Mesothelial cell of epicardium (in vitro differentiated cells): ENCODE measurements around the gene DACH2. TPM values are rescaled to one million over a fixed set of nuclear protein-coding genes. Genes with fewer than 3 reads are reported as not detected.

Experiments used
- DNase-seq, 2 experiments: peaks; one replicate each; pipeline ENCODE4 v3.0.0; 2021; ENCODE audit warnings: low spot score in 2 of 2; ENCODE audit not compliant: unreplicated experiment in 2 of 2
- H3K27ac Mint-ChIP-seq: 2 replicates; pipeline ENCODE4 v1.8.0; 2021; ENCODE audit warnings: mixed read lengths
- H3K27me3 Mint-ChIP-seq: 2 replicates; pipeline ENCODE4 v1.8.0; 2021; ENCODE audit warnings: low read depth, mixed read lengths
- H3K36me3 Mint-ChIP-seq: 2 replicates; pipeline ENCODE4 v1.8.0; 2021; ENCODE audit warnings: mixed read lengths
- H3K4me1 Mint-ChIP-seq: 2 replicates; pipeline ENCODE4 v1.8.0; 2021; ENCODE audit warnings: mixed read lengths
- H3K4me3 Mint-ChIP-seq: 2 replicates; pipeline ENCODE4 v1.8.0; 2021; ENCODE audit warnings: mild to moderate bottlenecking, moderate library complexity, mixed read lengths
- H3K9me3 Mint-ChIP-seq: 2 replicates; pipeline ENCODE4 v1.8.0; 2021; ENCODE audit warnings: mixed read lengths
- total RNA-seq: library from RNA; stranded (reverse); gene quantifications from 3 replicates; pipeline ENCODE4 v1.2.1, GENCODE V29; 2021
- TF ChIP-seq, protein P1 (sequence below): fragments of 200-600 bp; sonication (generic); IDR thresholded peaks from one replicate; pipeline ENCODE4 v1.5.0; 2021; ENCODE audit warnings: antibody characterized with exemption; ENCODE audit not compliant: unreplicated experiment

DACH2 gene
- total RNA-seq, 1 donor from 2014 or later, result 16.3 TPM

DNA sequence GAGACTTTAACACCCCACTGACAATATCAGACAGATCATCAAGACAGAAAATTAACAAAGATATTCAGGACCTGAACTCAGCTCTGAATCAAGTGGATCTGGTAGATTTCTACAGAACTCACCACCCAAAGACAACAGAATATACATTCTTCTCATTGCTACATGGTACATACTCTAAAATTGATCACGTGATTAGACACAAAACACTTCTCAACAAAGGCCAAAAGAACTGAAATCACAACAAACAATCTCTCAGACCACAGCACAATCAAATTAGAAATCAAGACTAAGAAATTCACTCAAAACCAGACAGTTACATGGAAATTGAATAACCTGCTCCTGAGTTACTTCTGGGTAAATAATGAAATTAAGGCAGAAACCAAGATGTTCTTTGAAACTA is 49.6 kb downstream of the DACH2 start:
- DNase-seq, result no peak
- no peaks in the 10 kb centered on the region for H3K27me3 Mint-ChIP-seq
- no peak overlapping the region for H3K4me3 Mint-ChIP-seq
- no peaks in the 10 kb centered on the region for H3K4me1 Mint-ChIP-seq
- peaks cover 33% of the 10 kb centered on the region for H3K36me3 Mint-ChIP-seq
- peaks cover 54% of the 10 kb centered on the region for H3K9me3 Mint-ChIP-seq
- TF ChIP-seq, protein P1, sequence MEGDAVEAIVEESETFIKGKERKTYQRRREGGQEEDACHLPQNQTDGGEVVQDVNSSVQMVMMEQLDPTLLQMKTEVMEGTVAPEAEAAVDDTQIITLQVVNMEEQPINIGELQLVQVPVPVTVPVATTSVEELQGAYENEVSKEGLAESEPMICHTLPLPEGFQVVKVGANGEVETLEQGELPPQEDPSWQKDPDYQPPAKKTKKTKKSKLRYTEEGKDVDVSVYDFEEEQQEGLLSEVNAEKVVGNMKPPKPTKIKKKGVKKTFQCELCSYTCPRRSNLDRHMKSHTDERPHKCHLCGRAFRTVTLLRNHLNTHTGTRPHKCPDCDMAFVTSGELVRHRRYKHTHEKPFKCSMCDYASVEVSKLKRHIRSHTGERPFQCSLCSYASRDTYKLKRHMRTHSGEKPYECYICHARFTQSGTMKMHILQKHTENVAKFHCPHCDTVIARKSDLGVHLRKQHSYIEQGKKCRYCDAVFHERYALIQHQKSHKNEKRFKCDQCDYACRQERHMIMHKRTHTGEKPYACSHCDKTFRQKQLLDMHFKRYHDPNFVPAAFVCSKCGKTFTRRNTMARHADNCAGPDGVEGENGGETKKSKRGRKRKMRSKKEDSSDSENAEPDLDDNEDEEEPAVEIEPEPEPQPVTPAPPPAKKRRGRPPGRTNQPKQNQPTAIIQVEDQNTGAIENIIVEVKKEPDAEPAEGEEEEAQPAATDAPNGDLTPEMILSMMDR, result no peak
- H3K27ac Mint-ChIP-seq, result no peak overlapping the region

DNA sequence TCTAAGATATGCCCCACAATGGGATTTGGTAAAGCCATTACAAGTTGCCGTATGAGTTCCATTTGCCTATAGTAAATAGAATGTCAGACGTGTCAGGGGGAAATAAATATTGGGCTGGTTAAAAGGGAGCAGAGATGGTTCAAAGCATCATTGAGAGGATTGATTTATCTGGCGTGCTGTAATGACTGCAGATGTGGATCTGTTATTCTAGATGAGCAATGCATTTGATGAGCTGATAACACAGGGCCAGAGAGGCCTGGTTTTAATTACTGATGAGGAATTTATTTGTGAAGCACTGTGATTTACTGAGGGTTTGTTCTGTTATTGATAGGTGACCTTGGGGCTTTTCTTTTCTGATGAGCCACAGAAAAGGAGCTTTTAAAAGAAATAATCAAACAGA is 62.5 kb downstream of the DACH2 start:
- no peaks in the 10 kb centered on the region for H3K36me3 Mint-ChIP-seq
- H3K4me3 Mint-ChIP-seq, result no peak overlapping the region
- H3K27ac Mint-ChIP-seq, result peak overlapping the region; percentile 39
- H3K4me1 Mint-ChIP-seq, result peaks cover 34% of the 10 kb centered on the region
- no peaks in the 10 kb centered on the region for H3K27me3 Mint-ChIP-seq
- TF ChIP-seq, protein P1, result no peak
- DNase-seq, result no peak
- H3K9me3 Mint-ChIP-seq, result no peaks in the 10 kb centered on the region

DNA sequence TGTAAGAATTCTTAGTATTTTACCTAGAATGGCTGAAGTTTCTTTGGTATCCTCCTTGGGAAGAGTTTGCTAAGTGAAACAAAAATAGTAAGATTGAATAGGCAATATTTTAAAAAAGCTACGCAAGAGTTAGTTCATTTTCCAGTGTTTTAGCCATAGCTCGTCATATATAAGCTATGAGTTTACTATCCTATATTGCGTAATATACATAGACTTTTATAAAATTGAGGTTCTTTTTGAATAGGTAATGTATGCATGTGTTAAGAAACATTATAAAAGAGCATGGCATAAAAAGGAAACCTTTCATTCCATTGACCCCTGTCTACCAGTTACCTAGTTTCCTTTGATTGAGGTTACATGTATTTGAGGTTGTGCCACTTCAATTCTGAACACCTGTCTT is 67.0 kb downstream of the DACH2 start:
- TF ChIP-seq, protein P1, result no peak
- H3K9me3 Mint-ChIP-seq, result peaks cover 3% of the 10 kb centered on the region

DNA sequence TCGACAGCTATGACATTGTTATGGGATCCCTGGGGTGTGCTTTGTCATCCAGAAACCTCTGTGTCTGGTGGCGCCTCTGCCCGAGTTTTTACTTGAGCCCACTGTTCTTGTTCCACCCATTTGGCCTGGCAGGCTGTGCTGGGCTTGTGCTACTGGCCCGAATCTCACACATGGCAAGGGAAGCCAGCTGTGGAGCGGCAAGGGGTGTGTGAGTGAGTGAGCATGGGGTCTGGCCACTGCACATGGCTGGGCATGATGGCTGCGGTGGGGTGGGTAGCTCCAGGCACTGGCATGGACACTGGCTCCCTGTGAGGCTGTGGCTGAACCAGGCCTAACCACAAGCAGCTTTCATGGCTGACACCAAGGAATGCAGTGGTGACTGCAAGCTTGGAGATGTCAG is 89.2 kb downstream of the DACH2 start:
- TF ChIP-seq, protein P1, result no peak
- peaks cover 49% of the 10 kb centered on the region for H3K9me3 Mint-ChIP-seq
- H3K4me1 Mint-ChIP-seq, result no peaks in the 10 kb centered on the region
- no peak overlapping the region for H3K4me3 Mint-ChIP-seq
- peaks cover 26% of the 10 kb centered on the region for H3K36me3 Mint-ChIP-seq
- no peaks in the 10 kb centered on the region for H3K27me3 Mint-ChIP-seq
- H3K27ac Mint-ChIP-seq, result no peak overlapping the region
- no peak for DNase-seq

More for the DNA sequence above, 67.0 kb downstream of the DACH2 start:
- Mint-ChIP-seq H3K27me3 (no peaks in the 10 kb centered on the region), H3K36me3 (peaks cover 3% of the 10 kb centered on the region), H3K27ac (no peak overlapping the region), H3K4me3 (no peak overlapping the region), H3K4me1 (peaks cover 34% of the 10 kb centered on the region)
- DNase-seq, result no peak

DNA sequence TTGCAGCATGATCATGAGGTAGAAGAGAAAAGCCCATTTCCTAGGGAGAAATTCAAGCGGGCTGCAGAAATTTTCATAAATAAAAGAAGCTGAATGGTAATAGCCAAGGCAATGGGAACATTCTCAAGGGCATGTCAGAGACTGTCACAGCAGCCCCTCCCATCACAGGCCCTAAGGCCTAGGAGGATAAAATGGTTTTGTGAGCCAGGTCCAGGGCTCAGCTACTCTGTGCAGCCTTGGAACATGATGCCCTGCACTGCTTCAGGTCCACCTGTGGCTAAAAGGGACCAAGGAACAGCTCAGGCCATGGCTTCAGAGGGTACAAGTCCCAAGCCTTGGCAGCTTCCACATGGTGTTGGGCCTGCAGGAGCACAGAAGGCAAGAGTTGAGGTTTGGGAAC is 93.3 kb downstream of the DACH2 start:
- no peak for DNase-seq
- Mint-ChIP-seq H3K27me3 (no peaks in the 10 kb centered on the region), H3K36me3 (peaks cover 28% of the 10 kb centered on the region), H3K9me3 (peaks cover 54% of the 10 kb centered on the region), H3K4me3 (no peak overlapping the region), H3K27ac (no peak overlapping the region), H3K4me1 (no peaks in the 10 kb centered on the region)
- TF ChIP-seq, protein P1, result no peak

DNA sequence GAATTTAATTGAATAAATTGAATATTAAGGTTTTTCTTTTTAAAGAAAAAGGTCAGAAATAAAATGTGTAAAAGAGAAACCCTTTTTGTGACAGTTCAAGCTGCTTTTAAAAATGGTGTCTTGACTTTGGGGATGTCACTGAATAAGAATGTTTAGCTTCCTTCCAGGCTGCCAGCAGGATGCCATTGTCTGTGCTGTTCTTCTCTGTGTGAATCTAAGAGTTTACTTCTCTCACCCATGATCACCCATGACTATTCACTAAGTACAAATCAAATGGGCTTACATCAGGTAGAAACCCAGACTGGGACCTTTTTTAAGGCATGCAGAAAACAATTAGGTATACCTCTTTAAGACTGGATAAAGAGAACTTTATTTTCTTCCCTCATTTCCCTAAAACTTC is 115.3 kb downstream of the DACH2 start:
- Mint-ChIP-seq H3K36me3 (no peaks in the 10 kb centered on the region), H3K9me3 (no peaks in the 10 kb centered on the region), H3K27me3 (no peaks in the 10 kb centered on the region), H3K27ac (no peak overlapping the region), H3K4me3 (no peak overlapping the region), H3K4me1 (peaks cover 8% of the 10 kb centered on the region)
- DNase-seq, result no peak
- TF ChIP-seq, protein P1, result no peak
